Measurements from ENCODE around the gene HPS3.

The HPS3 gene

DNA sequence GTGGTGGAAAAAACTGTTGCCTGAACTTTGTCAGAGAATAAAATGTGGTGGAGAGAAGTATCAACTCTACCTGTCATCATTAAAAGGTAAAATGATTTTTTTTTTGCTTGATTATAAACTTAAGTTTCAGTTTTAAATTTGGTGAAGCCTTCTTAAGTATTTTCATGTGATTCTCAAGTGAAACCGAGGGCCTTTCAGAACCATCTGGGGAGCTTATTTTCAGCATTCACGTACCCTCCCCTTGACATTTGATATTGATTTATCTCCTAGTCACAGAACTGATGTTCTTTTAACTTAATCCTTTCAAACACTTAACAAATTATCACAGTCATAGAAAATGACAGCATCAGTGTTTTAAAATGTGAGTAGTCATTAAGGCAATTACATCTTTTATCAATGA is 38.5 kb downstream of the HPS3 start:
- no peak overlapping the region for H3K4me3 ChIP-seq (ENCODE audit: low read depth, low read length)

GRCh38 chr3:149170672-149171071 is 41.2 kb downstream of the HPS3 start:
- TF ChIP-seq CTCF (IDR thresholded peaks at IDR 0.05; ENCODE audit: low read depth, low read length) = no peak
- no peak overlapping the region for H3K4me3 ChIP-seq (ENCODE audit: low read depth, low read length)

More for the DNA sequence above, 38.5 kb downstream of the HPS3 start:
- no peak for TF ChIP-seq CTCF (IDR thresholded peaks at IDR 0.05; ENCODE audit: low read depth, low read length)

- TF ChIP-seq CTCF (IDR thresholded peaks at IDR 0.05; ENCODE audit: low read depth, low read length) = no peak
- no peak overlapping the region for H3K4me3 ChIP-seq (ENCODE audit: low read depth, low read length)
Observed at GRCh38 chr3:149174901-149175300, 45.5 kb downstream of the HPS3 start.

DNA sequence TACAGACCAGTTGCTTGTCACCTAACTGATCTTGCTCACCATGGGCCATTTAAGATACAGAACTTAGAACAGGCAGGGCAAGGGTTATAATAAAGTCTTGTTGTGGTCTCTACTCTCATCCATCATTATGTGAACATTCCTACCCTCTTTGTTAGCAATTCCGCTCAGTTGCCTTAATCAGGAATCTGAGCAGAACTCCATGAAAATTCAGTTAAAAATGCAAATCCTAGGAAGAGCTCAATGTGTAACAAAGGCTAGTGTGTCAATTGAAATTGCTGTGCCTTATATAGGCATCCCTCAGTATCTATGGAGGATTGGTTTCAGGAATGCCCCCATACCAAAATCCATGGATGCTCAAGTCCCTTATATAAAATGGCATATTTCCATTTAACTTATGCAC is 47.7 kb downstream of the HPS3 start:
- TF ChIP-seq CTCF (IDR thresholded peaks at IDR 0.05; ENCODE audit: low read depth, low read length) = no peak

GRCh38 chr3:149179220-149179619 is 49.8 kb downstream of the HPS3 start:
- no peak overlapping the region for H3K4me3 ChIP-seq (ENCODE audit: low read depth, low read length)
- no peak for TF ChIP-seq CTCF (IDR thresholded peaks at IDR 0.05; ENCODE audit: low read depth, low read length)

More for the DNA sequence above, 47.7 kb downstream of the HPS3 start:
- no peak overlapping the region for H3K4me3 ChIP-seq (ENCODE audit: low read depth, low read length)

- no peak overlapping the region for H3K4me3 ChIP-seq (ENCODE audit: low read depth, low read length)
- no peak for TF ChIP-seq CTCF (IDR thresholded peaks at IDR 0.05; ENCODE audit: low read depth, low read length)
Observed at GRCh38 chr3:149180057-149180573, 50.7 kb downstream of the HPS3 start.

GRCh38 chr3:149181182-149181581 is 51.7 kb downstream of the HPS3 start:
- TF ChIP-seq CTCF (IDR thresholded peaks at IDR 0.05; ENCODE audit: low read depth, low read length) = no peak
- no peak overlapping the region for H3K4me3 ChIP-seq (ENCODE audit: low read depth, low read length)

All from WI38 (cell line).